Thyroid gland (tissue), 4 donors: ENCODE measurements around the gene NEDD4L.

Experiments used
- POLR2A ChIP-seq, 2 donors: fragments of 450-650 bp; IDR thresholded peaks; one replicate each; pipeline ENCODE4 v1.6.1; 2017; ENCODE audit warnings: antibody characterized with exemption in 2 of 2, mild to moderate bottlenecking in 2 of 2, moderate library complexity in 1 of 2
- TF ChIP-seq, protein P1 (sequence below), 6 experiments: fragments of 200-600 bp in 3 of 6; fragments of 450-650 bp in 3 of 6; sonication (generic) in 3 of 6; IDR thresholded peaks; one replicate each; pipeline ENCODE4 v1.5.1; 2016 to 2019; ENCODE audit warnings: antibody characterized with exemption in 6 of 6, mild to moderate bottlenecking in 2 of 6, inconsistent platforms in 1 of 6, moderate library complexity in 1 of 6

DNA sequence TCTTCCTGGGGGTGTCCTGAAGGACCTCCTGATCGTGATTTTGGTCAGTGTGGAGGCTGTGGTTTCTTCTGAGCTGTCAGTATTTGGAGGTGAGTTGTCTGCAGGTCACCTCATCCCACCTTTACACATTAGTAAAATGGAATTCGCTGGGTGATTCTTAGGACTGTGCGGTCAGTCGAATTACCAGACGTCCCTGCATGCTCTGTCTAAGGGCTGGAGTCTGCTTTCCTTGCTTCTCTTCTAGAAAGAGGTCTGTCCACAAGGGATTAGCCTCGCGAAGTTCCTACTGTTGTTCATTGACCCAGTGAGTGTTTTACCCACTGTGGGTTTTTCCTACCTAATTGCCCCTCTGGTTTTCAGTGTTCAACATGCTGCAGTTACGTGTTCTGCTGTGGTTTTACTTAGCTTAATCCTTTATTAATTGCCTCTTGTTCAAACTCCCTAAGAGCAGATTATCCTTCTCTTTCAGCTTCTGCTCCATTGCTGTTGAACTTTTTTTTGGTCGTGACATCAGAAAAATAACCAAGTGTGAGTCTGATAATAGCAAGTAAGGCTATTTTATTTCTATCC is 183.4 kb downstream of the NEDD4L start:
- TF ChIP-seq, protein P1, sequence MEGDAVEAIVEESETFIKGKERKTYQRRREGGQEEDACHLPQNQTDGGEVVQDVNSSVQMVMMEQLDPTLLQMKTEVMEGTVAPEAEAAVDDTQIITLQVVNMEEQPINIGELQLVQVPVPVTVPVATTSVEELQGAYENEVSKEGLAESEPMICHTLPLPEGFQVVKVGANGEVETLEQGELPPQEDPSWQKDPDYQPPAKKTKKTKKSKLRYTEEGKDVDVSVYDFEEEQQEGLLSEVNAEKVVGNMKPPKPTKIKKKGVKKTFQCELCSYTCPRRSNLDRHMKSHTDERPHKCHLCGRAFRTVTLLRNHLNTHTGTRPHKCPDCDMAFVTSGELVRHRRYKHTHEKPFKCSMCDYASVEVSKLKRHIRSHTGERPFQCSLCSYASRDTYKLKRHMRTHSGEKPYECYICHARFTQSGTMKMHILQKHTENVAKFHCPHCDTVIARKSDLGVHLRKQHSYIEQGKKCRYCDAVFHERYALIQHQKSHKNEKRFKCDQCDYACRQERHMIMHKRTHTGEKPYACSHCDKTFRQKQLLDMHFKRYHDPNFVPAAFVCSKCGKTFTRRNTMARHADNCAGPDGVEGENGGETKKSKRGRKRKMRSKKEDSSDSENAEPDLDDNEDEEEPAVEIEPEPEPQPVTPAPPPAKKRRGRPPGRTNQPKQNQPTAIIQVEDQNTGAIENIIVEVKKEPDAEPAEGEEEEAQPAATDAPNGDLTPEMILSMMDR (IDR thresholded peaks at IDR 0.05), result no peak
- no peak for TF ChIP-seq POLR2A (IDR thresholded peaks at IDR 0.05)
